ENCODE results near the gene SPAG6.

DNA sequence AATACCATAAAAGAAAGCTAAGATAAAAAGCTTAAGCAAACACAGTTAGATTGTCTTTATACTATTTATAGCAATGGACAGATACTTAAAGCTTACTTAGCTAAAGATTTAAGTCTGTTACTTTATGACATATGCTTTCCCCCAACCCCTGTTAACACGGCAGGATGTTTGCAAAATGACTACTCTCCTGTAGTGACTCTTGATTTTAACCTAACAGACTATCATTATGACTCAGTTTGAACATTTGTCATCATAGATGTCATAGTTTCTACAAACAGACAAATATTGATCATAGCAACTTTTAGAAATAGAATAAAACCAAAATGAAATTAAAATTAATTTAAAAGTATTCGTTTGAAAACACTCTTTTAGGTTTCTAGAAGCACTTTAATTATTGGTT, 36.9 kb upstream of the SPAG6 start:
- TF ChIP-seq, protein P1, sequence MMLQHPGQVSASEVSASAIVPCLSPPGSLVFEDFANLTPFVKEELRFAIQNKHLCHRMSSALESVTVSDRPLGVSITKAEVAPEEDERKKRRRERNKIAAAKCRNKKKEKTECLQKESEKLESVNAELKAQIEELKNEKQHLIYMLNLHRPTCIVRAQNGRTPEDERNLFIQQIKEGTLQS (IDR thresholded peaks at IDR 0.05; ENCODE audit: insufficient read depth, low read depth, low read length) = no peak
- no peak for TF ChIP-seq NRF1 (IDR thresholded peaks at IDR 0.05; ENCODE audit: low read depth, low read length)
- TF ChIP-seq RAD21 (IDR thresholded peaks at IDR 0.05 in 1 of 2, conservative IDR thresholded peaks at IDR 0.05 in 1 of 2; ENCODE audit: low read depth in 2 of 2, low read length in 2 of 2) = no peak
- TF ChIP-seq RFX5 (IDR thresholded peaks at IDR 0.05; ENCODE audit: borderline replicate concordance, low read depth, low read length) = no peak
- TF ChIP-seq POLR2A (IDR thresholded peaks at IDR 0.05; ENCODE audit: control extremely low read depth in 1 of 2, low read depth in 2 of 2, low read length in 2 of 2) = no peak
- TF ChIP-seq E2F6 (IDR thresholded peaks at IDR 0.05) = no peak
- TF ChIP-seq CTCF (IDR thresholded peaks at IDR 0.05; ENCODE audit: control extremely low read depth in 1 of 3, insufficient read depth in 1 of 3, low read depth in 1 of 3, low read length in 3 of 3) = no peak
- no peak for TF ChIP-seq EP300 (IDR thresholded peaks at IDR 0.05; ENCODE audit: borderline replicate concordance in 1 of 2, low read depth in 2 of 2, low read length in 2 of 2)

Data from H1 (cell line).